ENCODE data around the gene GGTLC1.

GGTLC1 gene

DNA sequence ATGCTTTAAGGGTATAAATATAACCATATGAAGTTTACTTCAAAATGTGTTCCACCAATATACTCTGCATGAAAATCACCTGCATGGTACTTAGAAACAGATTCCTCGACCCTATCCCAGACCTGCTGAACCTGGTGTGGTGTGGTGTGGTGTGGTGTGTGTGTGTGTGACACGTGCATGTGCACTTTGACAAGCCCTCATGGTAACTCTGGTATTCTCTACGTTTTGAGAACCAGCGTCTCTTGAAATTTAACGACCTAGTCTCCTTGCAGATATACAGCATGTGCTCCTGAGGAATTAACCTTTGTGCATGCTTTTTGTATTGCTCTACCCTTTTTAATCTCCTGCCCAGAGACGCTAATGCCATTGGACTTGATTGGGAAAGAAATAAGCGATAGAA, 29.5 kb downstream of the GGTLC1 start:
- no peak for DNase-seq

DNA sequence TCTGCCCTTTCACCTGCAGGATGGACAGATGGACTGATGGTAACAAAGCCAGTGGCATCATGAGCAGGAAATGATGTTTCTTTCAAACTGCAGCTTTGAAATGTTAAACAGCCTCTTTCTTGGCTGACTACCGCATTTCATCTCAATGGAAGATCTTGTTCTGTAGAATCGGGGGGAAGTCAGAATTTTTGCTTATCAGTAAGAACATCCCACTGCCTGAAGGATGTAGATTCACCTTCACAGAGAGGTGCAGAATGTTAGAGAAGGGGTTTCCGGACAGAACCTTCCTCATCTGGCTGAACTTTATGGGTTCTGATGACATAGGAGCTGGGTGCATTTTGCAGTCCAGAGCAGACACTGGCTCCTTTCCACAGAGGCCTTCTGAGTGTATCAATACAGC, 32.7 kb downstream of the GGTLC1 start:
- DNase-seq: no peak

DNA sequence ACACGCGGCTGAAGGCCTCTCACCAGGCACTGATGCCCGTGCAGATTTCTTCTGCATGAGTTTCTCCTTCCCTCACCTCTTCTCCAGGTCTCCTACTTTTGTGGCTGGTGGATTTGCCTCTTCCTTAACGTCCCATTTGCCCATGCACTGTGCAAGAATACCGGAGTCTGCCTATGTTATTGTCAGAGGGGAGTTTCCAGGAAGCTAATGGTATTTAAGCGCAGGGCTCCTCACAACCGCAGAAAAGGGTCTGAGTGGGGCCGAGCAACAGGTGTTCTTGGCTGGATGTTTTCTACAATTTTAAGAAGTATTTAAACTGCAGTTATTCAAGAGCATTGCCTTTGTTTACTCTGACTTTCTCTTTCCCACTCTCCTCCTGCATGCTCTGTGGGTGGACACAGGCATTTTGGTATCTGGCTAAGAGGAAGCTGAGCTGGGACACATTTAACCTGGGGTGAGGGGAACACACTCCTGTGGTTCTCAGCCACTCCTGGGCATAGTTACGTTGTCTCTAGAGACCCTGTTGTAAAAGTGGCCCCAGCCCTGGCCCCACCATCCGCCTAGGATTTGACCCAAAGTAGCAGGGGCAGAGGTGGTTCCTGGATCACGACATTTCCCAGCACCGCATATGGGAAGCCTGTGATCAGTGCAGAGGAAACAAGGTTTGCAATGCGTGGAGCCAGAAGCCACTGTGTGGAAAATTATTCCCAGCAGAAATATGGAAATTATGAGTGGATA, 34.4 kb downstream of the GGTLC1 start:
- DNase-seq: no peak

DNA sequence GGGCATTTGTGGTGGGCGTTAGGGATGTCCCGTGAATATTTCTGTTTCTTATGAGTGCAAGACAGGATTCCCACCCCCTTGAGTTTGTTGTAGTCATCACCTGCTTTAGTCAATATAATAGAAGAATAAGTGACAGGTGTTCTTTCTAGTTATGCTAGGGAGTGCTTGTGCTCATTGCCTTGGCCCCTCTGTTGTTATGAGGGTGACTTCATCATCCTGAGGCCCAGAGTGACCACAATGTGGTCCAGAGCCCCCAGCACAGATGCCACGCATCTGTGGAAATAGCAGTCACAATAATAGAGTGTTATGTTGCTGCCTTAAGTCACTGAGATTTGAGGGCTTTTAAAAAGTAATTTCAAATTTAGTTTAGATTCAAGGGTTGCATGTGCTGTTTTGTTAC, 42.4 kb downstream of the GGTLC1 start:
- no peak for DNase-seq

DNA sequence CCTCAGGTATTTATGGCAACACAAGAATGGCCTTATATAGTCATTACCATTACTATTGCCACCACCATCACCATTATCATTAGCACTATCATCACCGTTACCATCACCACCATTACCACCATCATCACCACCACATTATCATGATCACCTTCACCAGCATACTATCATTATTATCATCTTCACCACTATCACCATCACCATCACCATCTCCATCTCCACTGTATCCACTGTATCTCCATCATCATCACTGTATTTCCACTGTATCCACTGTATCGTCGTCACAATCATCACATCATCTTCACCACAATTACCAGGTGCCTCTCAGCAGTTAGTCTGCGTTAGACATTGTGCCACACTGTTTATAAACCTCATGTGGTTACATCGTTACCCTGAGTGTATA, 45.3 kb downstream of the GGTLC1 start:
- DNase-seq: no peak

GRCh38 chr20:23939641-23940040, 48.9 kb downstream of the GGTLC1 start:
- DNase-seq: no peak

- DNase-seq: no peak
These were observed 49.5 kb downstream of the GGTLC1 start for GRCh38 chr20:23939063-23939462.

DNA sequence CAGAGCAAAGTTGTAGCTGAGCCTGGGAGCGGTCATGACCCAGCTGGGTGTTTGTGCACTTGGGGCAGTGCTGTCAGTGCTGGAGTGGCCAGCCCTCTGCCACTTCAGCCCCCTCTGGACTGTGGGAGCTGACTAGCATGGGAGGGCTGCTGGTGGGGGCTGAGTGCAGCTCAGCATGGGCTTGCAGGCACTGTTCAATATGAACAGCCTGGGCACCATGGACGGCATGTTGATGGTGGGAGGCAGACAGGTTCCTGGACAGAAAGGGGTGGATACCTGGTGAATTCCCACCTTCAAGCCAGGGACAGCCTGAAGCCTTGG, 50.5 kb downstream of the GGTLC1 start:
- DNase-seq: no peak

DNA sequence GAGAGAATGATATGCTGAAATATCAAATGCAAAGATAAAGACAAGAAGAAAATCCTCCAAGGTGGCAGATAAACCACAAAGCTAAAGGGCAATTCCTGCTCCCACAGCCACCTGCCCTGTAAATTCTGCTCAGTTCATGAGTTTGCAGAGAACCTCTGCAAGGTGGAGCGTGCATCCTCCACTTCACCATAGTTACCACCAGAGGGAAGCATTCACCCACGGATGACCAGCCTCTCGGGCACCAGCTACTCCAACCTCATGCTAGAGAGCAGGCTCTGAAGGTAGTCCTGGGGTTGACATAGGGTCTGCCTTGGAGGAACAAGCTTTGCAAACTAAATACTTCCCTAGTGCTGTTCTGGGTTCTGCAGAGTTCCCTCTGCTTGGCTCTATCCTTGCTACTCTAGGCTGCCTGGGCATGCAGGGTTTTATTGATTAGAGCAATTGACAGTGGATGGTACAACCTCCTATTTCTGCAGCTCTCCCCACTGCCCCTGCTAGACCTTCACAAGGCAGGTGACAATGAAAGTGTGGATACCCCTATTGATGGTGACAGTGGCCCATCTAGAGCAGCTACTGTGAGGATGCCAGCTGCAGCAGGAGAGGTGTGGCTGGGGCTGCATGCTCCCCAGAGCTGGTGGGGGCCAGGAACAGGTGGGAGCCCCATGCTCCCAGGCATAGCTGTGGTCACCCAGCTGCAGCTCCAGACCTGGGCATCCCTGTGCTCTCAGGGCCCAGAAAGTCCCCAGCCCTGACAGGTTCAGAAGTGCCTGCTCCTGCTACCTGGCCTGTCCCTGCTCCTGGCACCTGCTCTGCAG, 51.1 kb downstream of the GGTLC1 start:
- DNase-seq: peak; percentile 41
